NCI-H446 (cell line): ENCODE measurements around the gene SPINT1.

Experiments used
- DNase-seq, 2 experiments: peaks; one replicate each; lab custom pipeline; 2025; lab: John Stamatoyannopoulos, UW

SPINT1 gene

DNA sequence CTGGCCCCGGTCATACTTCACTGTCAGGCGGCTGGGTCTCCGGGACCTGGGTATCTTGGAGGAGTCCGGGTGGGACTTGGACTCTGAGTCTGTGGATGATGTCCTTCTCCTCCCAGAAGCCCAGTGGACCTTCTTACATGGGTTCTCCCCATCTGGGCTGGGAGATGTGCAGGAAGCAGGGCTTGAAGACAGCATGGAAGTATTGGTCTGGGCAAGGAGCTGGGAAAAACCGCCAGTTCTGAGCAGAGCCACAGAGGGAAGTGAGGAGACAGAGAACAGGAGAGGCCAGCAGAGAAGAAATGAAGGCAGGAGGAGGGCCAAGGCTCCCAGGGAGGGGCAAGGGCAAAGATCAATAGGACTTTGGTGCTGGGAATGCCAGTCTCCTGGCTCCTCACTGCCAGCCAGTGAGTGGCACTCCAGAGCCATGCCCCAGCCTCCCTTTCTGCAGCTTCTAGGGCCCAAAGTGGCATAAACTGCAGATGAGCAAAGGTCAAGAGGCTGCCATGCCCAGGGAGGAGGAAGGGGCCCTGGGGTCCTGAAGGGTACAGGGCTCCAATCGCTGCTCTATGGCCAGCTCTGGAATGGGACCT lies 15.3 kb upstream of the SPINT1 start, which contains the start of gene PPP1R14D:
TSS of gene PPP1R14D (minus strand) at position 262 of the 590 bp plus-strand sequence. CDS start at position 195, 67 bp downstream.
- DNase-seq = no peak

DNA sequence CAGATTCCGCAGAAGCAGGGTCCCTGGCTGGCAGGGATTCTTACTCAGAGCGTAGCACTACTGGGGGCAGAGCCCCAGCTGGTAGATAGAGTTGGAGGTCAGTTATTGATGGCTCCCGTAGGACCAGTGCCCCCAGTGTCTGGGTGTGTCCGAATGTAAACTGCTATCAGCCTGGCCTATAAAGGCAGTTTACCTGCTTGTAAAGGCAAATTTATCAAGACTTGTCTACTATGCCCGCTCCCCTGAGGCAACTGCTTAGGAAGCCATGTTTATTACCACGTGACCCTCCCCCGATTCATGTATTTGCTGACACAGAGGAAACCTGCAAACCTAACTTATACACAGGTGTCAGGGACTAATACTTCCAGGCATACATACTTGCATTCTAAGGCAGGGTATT lies 14.7 kb upstream of the SPINT1 start:
- DNase-seq = no peak

DNA sequence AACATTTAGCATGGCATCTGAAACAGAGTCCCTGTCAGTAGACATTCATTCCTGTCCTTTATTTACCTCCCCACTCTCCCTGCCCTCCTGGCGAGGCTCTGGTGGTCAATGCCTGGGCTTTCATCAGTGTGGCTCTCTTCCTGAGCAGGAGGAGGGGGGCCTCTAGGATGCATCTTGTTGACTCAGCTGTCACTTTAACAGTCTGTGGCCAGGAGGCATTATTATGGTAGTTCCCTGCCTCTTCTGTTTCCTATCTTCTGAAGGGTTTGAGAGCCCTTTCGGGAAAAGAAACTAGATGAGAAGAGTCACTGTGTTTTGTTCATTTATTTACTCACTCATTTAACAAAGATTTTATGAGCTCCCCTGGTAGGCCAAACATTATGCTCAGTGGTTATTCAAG lies 13.0 kb upstream of the SPINT1 start:
- no peak for DNase-seq

DNA sequence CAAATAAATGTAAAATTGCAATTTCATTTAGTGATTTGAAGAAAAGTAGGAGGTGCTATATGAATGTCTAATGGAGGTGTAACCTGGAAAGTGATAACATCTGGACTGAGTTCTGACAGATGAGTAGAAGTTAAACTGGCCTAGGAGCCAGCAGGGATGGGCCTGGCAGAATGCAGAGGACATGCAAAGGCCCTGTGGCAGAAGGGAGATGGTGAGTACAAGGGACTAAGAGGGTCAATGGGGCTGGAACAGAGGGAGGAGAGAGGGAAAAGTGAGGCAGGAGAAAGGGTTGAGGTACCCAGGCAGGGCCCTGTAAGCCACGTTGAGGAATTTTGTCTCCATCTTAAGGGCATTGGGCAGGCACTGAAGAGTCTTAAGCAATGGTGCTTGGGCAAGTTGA lies 12.0 kb upstream of the SPINT1 start:
- no peak for DNase-seq

DNA sequence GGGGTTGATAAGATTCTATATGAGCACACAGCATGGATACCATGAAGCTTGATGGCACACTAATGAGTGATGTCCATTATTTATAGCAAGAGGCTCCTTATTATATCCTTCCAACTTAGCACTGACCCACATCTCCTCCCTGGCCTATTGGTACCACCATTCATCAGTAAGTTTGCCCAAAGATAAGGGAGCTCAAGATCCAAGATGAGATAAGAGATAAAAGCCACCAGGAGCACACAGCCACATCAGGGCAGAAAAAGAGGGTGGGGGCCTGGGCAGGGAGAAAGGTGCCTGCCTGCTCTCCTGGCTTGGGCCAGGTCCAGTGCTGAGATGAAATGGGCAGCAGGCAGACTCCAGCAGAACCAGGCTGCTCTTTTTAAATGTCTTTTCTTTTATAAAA lies 10.9 kb upstream of the SPINT1 start:
- no peak for DNase-seq

DNA sequence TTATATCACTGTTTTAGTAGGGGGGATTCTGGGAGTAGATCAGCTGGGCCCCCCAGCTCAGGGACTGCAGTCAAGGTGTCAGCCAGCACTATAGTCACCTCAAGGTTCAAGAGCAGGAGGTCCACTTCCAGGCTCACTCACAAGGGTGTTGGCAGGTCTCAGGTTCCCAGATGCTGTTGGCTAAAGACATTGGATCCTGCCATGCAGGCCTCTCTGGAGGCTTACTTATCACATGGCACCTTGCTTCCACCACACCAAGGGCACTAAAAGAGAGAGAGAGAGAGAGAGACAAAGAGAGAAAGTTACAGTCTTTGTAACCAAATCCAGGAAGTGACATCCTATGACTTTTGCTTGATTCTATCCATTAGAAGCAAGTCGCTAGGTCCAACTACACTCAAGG lies 7.8 kb upstream of the SPINT1 start:
- no peak for DNase-seq

DNA sequence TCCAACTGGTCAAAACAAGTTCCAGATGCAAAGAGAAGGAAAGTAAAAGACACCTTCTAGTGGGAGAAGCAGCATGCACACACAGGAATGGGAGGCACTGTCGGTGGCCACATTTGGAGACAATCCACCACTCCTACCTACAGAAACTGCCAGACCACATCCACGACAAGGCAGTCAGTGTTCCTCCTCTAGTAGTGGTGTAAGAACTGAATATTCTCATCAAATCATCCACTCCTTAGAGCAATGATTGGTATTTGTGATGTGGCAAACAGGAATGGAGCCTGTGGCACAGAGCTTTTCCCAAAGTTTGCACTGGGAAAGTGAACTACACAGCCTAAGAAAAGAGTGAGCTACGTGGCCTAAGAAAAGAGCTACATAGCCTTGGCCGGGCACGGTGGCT lies 5.1 kb upstream of the SPINT1 start:
- no peak for DNase-seq

DNA sequence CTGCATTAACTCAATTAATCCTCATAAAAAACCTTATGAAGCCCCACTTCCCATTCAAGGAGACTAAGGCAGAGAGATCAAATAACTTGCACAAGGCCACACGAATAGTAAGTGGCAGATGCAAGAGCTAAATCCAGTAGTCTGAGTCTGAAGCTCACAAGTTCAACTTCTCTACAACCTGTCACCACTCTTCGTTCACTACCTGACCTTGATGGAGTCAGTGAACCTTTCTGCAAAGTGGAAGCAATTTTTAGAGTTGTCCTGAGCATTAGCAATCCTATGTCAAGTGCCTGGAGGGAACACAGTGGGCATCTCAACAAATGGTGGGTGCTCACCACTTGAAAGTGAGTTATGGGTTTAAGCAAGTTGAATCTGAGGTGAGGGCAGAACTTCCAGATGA lies 2.1 kb upstream of the SPINT1 start:
- no peak for DNase-seq

DNA sequence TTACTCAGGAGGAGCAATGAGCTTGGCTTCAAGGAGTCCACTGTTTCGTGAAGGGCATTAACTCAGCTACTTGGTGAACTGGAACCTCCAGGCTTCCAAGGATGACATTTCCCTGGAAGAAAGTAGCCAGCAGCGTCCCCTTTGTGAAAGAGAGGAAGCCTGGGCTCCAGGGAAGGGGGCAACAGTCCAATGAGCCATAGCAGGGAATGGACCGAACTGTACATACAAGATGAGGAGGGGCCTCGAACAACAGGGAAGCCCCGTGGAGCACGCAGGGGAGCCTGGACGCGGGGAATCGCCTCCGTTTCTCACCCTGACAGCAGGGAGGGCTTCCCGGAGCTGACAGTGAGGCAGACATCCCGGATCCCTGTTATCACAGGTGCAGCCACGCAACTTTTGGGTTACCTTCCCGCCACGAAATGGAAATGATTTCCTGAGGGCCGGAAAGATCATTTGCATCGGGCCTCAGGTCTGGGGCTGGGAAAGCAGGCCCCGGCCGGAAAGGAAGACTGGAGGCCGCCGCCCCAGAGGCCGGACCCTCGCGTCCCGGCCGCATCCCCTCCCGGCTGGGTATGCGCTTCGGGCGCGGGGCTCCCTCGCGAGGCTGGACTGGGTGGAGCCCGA lies 475 bp upstream of the SPINT1 start:
- DNase-seq = no peak

DNA sequence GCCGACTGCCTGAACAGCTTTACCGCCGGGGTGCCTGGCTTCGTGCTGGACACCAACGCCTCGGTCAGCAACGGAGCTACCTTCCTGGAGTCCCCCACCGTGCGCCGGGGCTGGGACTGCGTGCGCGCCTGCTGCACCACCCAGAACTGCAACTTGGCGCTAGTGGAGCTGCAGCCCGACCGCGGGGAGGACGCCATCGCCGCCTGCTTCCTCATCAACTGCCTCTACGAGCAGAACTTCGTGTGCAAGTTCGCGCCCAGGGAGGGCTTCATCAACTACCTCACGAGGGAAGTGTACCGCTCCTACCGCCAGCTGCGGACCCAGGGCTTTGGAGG lies 815 bp downstream of the SPINT1 start:
- no peak for DNase-seq

DNA sequence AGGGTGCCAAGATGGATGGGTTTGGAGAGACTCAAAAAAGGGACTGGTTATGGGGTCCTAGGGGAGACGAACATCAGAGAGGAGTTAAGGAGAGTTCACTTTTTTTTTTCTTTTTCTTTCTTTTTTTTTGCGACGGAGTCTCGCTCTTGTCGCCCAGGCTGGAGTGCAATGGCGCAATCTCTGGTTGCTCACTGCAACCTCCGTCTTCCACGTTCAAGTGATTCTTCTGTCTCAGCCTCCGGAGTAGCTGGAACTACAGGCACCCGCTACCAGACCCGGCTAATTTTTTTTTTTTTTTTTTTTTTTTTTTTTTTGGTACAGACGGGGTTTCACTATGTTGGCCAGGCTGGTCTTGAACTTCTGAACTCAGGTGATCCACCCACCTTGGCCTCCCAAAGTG lies 1.2 kb downstream of the SPINT1 start:
- DNase-seq = no peak

DNA sequence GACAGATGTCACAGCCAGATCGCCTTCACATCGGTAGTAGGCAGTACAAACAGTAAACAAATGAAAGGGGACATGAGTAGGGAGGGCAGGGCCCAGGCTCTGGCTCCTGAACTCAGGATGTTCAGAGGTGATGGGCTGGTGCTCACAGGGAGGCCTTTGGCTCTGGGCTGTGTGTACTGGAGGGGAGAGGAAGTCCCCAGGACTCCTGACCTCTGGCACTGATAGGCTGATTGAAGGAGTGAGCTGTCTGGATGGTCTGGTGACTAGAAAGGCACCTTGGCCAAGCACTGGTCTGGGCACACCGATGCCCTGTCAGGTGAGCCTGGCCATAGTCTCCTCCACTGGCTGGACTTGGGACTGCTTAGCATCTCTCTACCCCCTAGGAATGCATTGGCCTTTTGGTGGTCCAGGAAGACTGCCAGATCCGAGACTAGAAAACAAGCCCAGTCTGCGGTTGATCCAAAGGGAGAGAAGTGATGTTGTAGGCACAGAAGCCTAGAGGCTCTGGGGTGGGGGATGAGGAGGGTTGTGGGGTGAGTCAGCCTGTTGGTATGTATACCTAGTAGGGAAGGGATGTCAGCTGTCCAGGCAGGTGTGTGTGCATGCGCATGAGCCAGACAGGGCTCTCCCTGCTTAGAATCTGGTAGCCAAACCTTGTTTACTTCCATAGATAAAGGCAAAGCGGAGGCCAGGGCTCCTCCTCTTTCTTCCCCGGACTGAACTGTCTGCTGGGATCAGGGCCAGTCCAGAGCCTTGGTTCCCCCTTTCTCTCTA lies 1.9 kb downstream of the SPINT1 start:
- DNase-seq = no peak

DNA sequence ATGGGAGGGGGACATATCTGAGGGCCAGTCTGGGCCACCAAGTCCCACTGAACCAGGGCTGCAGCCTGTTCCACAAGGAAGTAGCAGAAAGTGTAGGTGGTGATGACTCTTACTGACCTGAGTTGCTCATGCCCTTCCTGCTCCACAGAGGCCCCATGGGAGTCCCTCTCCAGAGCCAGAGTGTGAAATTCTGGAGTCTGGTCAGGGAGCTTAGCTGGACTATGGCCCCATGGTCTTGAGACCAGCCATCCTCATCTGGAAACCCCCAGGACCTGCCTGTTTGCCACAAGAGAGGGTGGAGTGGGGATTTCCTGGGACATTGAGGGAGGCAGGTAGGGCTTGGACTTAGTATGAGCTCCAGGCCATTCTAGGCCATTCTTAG lies 3.0 kb downstream of the SPINT1 start:
- no peak for DNase-seq

DNA sequence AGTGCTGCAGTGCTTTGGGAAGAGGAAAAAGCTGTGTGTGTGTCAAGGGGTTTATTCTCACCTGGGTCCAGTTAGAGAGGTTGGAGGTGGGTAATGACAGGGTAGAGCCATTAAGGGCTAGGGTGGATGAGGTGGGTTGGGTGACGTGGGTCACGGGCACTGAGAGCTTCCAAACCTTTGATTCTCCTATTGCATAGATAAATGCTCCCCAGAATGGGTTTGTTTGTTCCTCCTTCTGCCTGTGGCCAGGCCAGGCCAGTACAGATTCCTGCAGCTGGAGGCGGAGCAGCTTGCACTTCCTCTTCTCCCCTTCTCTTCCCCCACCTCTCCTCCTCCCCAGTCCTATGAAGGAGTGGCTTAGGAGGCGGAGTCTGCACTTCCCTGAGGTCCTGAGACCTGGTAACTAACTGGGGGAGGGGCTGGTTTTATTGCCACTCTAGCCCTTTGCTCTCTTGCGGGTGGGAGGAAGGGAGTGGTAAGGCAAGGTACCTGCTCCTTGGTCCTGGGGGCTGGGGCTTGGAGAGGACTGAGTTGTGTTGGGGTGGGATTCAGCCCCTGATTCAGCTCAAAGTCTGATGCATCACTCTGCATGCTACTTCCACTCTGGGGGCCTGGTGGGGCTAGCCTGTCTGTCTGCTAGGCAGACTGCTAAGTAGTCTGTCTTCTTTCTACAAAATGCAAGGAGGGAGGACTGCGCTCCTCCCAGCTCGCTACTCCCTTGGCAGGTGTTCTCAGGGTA lies 3.5 kb downstream of the SPINT1 start:
- no peak for DNase-seq

DNA sequence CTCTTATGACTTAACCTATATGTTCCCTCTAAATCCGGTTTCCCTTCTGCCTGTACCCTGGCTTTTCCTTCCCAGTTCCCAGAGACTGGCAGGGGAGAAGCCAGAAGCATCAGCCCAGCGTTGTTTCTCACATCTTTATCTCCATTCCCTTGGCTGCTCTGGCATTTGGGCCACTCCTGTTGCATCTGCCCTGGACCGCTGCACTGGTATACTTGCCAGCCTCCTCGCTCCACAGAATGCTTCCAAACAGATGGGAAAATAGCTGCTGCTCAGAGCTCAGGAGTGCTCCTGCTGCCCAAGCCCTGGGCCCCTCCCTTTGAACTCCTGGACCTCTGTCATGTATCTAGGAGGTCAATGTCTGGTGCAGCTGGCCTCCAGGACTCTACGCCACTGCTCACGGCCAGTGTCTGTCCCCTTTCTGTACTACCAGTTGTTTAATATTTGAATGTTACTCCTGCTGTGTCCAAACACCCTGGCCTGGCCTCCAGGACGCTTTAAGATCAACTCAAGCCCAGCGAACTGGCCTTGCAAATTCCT lies 6.8 kb downstream of the SPINT1 start:
- DNase-seq = no peak

DNA sequence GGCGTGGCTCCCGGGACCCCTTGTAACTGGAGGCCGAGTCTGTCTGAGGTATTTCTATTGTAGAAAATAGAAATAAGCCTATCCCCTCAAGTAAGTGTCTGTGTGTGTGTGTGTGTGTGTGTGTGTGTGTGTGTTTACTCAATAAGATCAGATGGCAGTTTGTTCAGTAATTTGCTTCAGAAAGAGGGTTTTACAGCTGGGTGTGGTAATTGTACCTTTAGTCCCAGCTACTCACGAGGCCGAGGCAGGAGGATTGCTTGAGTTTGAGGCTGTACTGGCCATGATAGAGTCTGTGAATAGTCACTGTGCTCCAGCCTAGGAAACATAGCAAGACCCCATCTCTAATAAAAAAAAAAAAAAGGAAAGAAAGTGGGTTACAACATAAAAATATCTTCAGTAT lies 8.7 kb downstream of the SPINT1 start:
- DNase-seq = no peak

DNA sequence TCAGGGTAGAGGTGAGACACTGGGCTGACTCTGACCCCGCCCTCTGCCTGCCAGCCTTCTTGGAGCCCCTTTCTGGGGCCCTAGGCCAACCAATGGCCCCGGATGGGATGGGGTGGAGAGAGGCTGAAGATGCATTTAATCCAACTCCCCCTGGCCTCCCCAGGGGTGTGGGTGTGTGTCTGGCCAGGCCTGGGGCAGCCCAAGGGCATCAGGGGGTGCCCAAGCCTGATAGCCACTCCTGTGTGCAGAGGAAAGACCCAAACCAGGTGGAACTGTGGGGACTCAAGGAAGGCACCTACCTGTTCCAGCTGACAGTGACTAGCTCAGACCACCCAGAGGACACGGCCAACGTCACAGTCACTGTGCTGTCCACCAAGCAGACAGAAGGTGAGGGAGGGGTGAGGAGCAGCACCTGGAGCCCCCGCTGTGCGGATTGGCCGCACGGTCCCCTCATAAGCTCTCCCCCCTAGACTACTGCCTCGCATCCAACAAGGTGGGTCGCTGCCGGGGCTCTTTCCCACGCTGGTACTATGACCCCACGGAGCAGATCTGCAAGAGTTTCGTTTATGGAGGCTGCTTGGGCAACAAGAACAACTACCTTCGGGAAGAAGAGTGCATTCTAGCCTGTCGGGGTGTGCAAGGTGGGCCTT lies 9.5 kb downstream of the SPINT1 start:
- DNase-seq = no peak

DNA sequence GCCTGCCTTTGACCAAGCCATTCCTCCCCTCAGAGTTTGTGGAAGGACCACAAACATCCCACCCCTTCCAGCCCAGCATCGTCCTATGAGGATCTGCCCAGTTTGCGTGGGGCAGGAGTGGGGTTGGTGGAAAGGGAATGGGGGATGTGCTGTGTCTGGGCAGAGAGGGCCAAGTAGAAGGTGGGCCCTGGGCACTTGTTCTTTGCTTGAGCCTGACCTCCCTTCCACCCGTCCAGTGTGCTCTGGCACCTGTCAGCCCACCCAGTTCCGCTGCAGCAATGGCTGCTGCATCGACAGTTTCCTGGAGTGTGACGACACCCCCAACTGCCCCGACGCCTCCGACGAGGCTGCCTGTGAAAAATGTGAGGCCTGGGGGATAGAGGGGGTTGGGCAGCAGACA lies 10.3 kb downstream of the SPINT1 start:
- no peak for DNase-seq

DNA sequence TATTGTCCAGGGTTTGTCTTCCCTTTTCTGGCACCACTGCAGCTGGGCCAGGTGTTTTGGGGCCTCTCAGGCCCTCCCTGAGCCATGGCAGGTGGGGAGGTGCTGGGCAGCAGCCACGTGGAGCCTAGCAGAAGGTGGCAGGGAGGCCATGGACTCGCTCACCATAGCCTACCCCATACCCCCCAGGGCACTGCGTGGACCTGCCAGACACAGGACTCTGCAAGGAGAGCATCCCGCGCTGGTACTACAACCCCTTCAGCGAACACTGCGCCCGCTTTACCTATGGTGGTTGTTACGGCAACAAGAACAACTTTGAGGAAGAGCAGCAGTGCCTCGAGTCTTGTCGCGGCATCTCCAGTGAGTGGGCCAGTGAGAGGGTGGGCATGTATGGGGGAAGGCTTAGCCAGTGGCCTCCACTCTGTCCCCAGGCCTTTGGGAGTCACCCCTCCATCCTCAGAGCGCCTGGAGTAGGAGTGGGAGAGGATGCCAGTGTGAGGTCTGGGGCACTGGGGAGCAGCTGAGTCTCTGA lies 11.9 kb downstream of the SPINT1 start:
- no peak for DNase-seq

DNA sequence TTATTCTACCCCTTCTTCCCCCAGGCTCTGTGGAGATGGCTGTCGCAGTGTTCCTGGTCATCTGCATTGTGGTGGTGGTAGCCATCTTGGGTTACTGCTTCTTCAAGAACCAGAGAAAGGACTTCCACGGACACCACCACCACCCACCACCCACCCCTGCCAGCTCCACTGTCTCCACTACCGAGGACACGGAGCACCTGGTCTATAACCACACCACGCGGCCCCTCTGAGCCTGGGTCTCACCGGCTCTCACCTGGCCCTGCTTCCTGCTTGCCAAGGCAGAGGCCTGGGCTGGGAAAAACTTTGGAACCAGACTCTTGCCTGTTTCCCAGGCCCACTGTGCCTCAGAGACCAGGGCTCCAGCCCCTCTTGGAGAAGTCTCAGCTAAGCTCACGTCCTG lies 12.9 kb downstream of the SPINT1 start:
- no peak for DNase-seq

DNA sequence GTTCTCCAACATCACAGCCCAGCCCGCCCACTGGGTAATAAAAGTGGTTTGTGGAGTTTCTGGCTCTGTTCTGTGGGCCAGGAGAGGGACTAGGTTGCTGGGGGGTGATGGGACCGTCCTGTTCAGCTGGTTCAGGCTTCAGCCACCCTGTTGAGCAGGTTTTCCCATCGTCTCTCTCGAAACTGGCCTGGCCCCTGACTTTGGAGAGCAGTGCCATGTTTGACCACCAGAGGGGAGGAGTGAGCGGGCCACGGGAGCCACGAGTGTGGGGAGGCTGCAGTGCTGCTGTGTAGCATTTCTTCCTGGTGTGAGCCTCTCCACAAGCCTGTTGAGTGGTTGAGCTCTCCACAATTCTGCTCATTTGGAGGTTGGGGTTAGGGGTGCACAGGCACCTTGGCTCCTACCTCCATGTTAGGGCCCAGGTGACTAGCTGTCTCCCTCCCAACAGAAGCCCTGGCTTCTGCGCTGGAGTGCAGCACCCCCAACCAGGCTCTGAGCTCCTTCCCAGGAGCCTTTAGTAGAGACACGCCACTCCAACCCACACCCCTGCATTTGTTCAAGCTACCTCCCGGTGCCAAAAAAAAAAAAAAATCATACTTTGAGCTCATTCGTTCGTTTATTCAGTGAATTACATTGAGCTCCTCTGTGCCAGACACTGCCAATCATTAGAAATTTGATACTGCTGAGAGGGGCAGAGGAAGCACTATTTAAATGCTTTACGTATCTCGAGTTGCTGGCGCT lies 13.9 kb downstream of the SPINT1 start:
- peak; percentile 37 to 76 for DNase-seq
